Osteocyte (in vitro differentiated cells): ENCODE measurements around the gene EXOSC9. TPM values are rescaled to one million over a fixed set of nuclear protein-coding genes. Genes with fewer than 3 reads are reported as not detected.

Source experiments
- DNase-seq: peaks from one replicate; pipeline ENCODE4 v3.0.0; 2021; ENCODE audit warnings: mixed read lengths; ENCODE audit not compliant: unreplicated experiment; ENCODE audit errors: extremely low spot score
- H3K27ac Mint-ChIP-seq: one replicate; pipeline ENCODE4 v1.8.0; 2021; ENCODE audit warnings: mild to moderate bottlenecking, mixed read lengths; ENCODE audit not compliant: unreplicated experiment
- H3K27me3 Mint-ChIP-seq: one replicate; pipeline ENCODE4 v1.8.0; 2021; ENCODE audit warnings: mixed read lengths; ENCODE audit not compliant: unreplicated experiment
- H3K36me3 Mint-ChIP-seq: one replicate; pipeline ENCODE4 v1.8.0; 2021; ENCODE audit warnings: mixed read lengths; ENCODE audit not compliant: unreplicated experiment
- H3K4me1 Mint-ChIP-seq: one replicate; pipeline ENCODE4 v1.8.0; 2021; ENCODE audit warnings: mixed read lengths; ENCODE audit not compliant: unreplicated experiment
- H3K4me3 Mint-ChIP-seq: one replicate; pipeline ENCODE4 v1.8.0; 2021; ENCODE audit warnings: mild to moderate bottlenecking, moderate library complexity, mixed read lengths; ENCODE audit not compliant: unreplicated experiment
- H3K9me3 Mint-ChIP-seq: one replicate; pipeline ENCODE4 v1.8.0; 2021; ENCODE audit warnings: mixed read lengths; ENCODE audit not compliant: unreplicated experiment
- total RNA-seq: library from RNA; stranded (reverse); gene quantifications from 2 replicates; pipeline ENCODE4 v1.2.1, GENCODE V29; 2021
- TF ChIP-seq, protein P1 (sequence below): fragments of 200-600 bp; sonication (generic); IDR thresholded peaks from 2 replicates; pipeline ENCODE4 v1.5.0; 2021; ENCODE audit warnings: antibody characterized with exemption, mild to moderate bottlenecking, moderate library complexity

The EXOSC9 gene
- total RNA-seq, 1 donor from 2014 or later: 23.3 TPM

DNA sequence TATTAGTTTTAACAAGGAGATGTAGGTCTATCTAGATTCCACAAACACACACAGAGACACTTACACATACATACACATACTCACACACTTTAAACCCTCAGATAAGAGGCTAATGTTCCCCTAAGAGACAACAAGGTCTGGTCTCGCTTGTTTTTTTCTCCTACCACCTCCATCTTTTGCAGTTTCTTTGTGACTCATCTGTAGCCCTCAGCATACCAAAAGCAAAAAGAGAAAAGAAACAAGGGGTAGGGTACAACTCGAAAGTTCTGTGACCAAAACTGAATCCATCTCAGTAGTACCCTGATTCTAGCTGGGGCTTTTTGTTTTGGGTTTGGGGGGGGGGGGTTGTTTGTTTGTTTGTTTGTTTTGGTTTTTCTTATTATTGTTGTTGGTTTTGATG is 12.2 kb upstream of the EXOSC9 start:
- Mint-ChIP-seq H3K27ac (no peak overlapping the region), H3K4me1 (peaks cover 43% of the 10 kb centered on the region), H3K4me3 (no peak overlapping the region), H3K27me3 (no peaks in the 10 kb centered on the region), H3K36me3 (no peaks in the 10 kb centered on the region), H3K9me3 (peaks cover under 1% of the 10 kb centered on the region)
- TF ChIP-seq, protein P1, sequence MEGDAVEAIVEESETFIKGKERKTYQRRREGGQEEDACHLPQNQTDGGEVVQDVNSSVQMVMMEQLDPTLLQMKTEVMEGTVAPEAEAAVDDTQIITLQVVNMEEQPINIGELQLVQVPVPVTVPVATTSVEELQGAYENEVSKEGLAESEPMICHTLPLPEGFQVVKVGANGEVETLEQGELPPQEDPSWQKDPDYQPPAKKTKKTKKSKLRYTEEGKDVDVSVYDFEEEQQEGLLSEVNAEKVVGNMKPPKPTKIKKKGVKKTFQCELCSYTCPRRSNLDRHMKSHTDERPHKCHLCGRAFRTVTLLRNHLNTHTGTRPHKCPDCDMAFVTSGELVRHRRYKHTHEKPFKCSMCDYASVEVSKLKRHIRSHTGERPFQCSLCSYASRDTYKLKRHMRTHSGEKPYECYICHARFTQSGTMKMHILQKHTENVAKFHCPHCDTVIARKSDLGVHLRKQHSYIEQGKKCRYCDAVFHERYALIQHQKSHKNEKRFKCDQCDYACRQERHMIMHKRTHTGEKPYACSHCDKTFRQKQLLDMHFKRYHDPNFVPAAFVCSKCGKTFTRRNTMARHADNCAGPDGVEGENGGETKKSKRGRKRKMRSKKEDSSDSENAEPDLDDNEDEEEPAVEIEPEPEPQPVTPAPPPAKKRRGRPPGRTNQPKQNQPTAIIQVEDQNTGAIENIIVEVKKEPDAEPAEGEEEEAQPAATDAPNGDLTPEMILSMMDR: no peak
- DNase-seq: no peak

DNA sequence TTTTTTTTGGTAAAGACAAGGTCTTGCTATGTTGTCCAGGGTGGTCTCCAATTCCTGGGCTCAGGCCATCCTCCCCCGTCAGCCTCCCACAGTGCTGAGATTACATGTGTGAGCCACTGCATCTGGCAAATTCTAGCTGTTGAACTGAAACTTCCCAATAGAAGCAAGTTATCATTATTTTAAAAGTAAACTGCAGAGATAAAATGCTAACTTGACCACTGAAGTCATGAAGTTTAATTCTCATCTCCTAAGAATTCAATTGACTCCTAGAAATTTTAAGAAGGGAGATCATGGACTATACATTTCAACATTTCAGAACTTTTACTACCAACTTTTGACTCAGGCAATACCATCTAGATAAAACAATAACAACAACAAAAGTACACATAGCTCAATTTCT is 11.7 kb upstream of the EXOSC9 start:
- Mint-ChIP-seq H3K27me3 (no peaks in the 10 kb centered on the region), H3K4me3 (no peak overlapping the region), H3K4me1 (peaks cover 41% of the 10 kb centered on the region), H3K36me3 (no peaks in the 10 kb centered on the region), H3K27ac (peak overlapping the region; percentile 35), H3K9me3 (no peaks in the 10 kb centered on the region)
- no peak for DNase-seq
- TF ChIP-seq, protein P1: no peak

DNA sequence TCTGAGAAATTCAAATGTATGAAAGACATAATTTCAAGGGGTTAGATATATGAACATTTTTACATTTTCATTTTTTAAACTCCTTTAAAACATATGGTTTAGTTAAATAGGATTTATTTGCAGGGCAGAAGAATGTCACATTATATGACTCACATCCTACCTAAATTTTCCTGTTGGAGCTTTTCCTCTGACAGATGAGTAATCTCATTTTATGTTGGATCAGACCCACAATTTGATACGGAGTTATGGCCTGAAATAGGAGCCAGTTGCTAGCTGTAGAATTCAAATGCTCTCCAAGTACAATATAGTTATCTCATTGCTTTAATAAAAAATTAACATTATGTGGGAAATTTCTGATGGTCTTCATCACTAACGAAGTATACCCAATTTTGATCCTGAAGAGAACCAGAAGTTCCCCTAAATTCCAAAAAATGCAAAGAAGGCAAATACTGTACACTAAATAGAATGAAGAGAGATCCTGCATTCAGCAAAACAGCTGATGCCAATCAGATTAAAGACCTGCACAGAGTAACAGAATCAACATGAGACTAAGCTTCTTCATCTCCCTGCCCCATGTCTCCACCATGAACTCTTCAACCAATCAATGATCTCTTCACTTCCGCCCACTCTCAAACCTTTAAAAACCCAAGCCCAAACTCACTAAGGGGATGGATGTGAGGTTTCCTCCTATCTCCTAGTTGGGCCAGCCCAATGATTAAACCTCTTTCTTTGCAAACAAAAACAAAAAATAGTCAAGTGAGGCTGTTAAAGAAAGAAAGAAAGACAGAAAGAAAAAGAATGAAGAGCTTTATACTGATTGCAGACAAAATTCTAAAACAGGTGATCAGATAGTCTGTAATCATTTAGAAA is 10.9 kb upstream of the EXOSC9 start:
- Mint-ChIP-seq H3K27ac (no peak overlapping the region), H3K4me1 (peaks cover 33% of the 10 kb centered on the region), H3K9me3 (no peaks in the 10 kb centered on the region), H3K36me3 (no peaks in the 10 kb centered on the region), H3K27me3 (no peaks in the 10 kb centered on the region), H3K4me3 (no peak overlapping the region)
- TF ChIP-seq, protein P1: no peak
- DNase-seq: no peak

DNA sequence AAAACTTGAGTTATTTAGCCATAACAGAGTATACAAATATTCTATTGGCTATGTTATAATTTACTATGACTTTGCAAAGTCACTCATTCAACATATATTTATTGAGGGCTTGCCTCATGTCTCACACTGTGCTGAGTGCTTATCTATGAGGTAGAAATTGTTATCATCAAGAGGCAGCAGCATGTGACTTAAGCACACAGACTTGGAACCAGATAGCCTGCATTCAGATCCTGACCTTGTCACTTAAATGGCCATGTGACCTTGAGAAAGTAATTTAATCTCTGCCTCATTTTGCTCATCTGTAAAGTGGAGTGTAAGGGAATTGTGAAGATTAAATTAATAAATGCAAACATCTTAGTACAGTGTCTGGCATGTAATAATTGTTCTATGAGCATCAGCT is 10.1 kb upstream of the EXOSC9 start:
- TF ChIP-seq, protein P1: no peak
- no peak for DNase-seq
- Mint-ChIP-seq H3K4me1 (peaks cover 26% of the 10 kb centered on the region), H3K27me3 (no peaks in the 10 kb centered on the region), H3K36me3 (no peaks in the 10 kb centered on the region), H3K9me3 (no peaks in the 10 kb centered on the region), H3K27ac (no peak overlapping the region), H3K4me3 (no peak overlapping the region)

DNA sequence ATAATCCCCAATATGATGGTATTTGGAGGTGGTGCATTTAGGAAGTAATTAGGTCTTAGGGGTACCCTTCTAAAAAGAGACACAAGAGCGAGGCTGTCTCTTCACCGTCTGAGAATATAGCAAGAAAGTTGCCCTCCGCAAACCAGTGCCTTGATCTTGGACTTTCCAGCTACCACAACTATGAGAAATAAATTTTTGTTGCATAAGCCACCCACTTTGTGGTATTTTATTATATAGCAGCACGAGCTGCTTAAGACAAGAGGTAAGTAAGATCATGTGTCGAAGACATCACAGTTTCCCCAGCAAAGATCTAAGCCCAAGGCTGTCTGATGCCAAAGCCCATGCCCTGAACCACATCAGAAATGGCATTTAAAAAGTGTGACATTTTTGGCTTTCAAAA is 9.6 kb upstream of the EXOSC9 start:
- no peak for DNase-seq
- Mint-ChIP-seq H3K36me3 (no peaks in the 10 kb centered on the region), H3K4me3 (no peak overlapping the region), H3K27ac (no peak overlapping the region), H3K27me3 (no peaks in the 10 kb centered on the region), H3K9me3 (no peaks in the 10 kb centered on the region), H3K4me1 (peaks cover 24% of the 10 kb centered on the region)
- TF ChIP-seq, protein P1: no peak
